ENCODE results near the gene UGT1A9. TPM values are rescaled to one million over a fixed set of nuclear protein-coding genes. Genes with fewer than 3 reads are reported as not detected.
A peak's percentile ranks its signal among the peaks of the same experiment; 100 is the strongest.

The UGT1A9 gene
- total and polyA plus RNA-seq, 2 of the 13 experiments (the other 11 are each of a cell fraction or from before 2014, with no cell fraction given) = 0.07 TPM; not detected in 1

GRCh38 chr2:233745073-233745755 lies 73.5 kb downstream of the UGT1A9 start (continued):
- TF ChIP-seq MYNN (CRISPR knock-in tag; IDR thresholded peaks at IDR 0.05; ENCODE audit: low read depth) = no peak
- peak; percentile 96; the same call in 1 of the 2 replicates for TF ChIP-seq ZFP36L1 (CRISPR knock-in tag; IDR thresholded peaks at IDR 0.05)
- peak; percentile 83 for TF ChIP-seq CEBPG (CRISPR knock-in tag; IDR thresholded peaks at IDR 0.05)
- peak; percentile 96 for TF ChIP-seq FOXJ3 (CRISPR knock-in tag; IDR thresholded peaks at IDR 0.05; ENCODE audit: borderline replicate concordance)
- TF ChIP-seq MED1 (CRISPR knock-in tag; IDR thresholded peaks at IDR 0.05) = peak; percentile 89
- peak; percentile 69; the same call in 1 of the 2 replicates for TF ChIP-seq ZNF414 (CRISPR knock-in tag; IDR thresholded peaks at IDR 0.05)
- peak; percentile 75 for TF ChIP-seq ZSCAN29 (CRISPR knock-in tag; conservative IDR thresholded peaks at IDR 0.05)
- TF ChIP-seq HINFP (CRISPR knock-in tag; IDR thresholded peaks at IDR 0.05; ENCODE audit: low read depth) = no peak
- peak; percentile 100 for TF ChIP-seq TBX2 (CRISPR knock-in tag; IDR thresholded peaks at IDR 0.05; ENCODE audit: borderline replicate concordance)
- no peak for TF ChIP-seq NPAS2 (CRISPR knock-in tag; IDR thresholded peaks at IDR 0.05; ENCODE audit: borderline replicate concordance)
- peak; percentile 57; the same call in 1 of the 2 replicates for TF ChIP-seq ZNF574 (CRISPR knock-in tag; IDR thresholded peaks at IDR 0.05)
- TF ChIP-seq ZNF746 (CRISPR knock-in tag; IDR thresholded peaks at IDR 0.05) = peak; percentile 82; the same call in 1 of the 2 replicates
- TF ChIP-seq ZNF296 (CRISPR knock-in tag; conservative IDR thresholded peaks at IDR 0.05) = no peak
- TF ChIP-seq ZSCAN21 (CRISPR knock-in tag; IDR thresholded peaks at IDR 0.05; ENCODE audit: borderline replicate concordance) = no peak
- TF ChIP-seq KDM6A (CRISPR knock-in tag; IDR thresholded peaks at IDR 0.05; ENCODE audit: low read depth) = peak; percentile 93
- TF ChIP-seq ZNF446 (CRISPR knock-in tag; IDR thresholded peaks at IDR 0.05) = no peak
- no peak for TF ChIP-seq ETS1 (CRISPR knock-in tag; IDR thresholded peaks at IDR 0.05)
- TF ChIP-seq NR0B2 (CRISPR knock-in tag; IDR thresholded peaks at IDR 0.05) = no peak
- TF ChIP-seq ZNF550 (CRISPR knock-in tag; IDR thresholded peaks at IDR 0.05; ENCODE audit: borderline replicate concordance) = no peak
- 0 out of 2 replicates have a peak, but pooled peaks have one; percentile 27 for TF ChIP-seq ZFP90 (CRISPR knock-in tag; IDR thresholded peaks at IDR 0.05; ENCODE audit: borderline replicate concordance)
- peak; percentile 69; the same call in 1 of the 2 replicates for TF ChIP-seq KLF6 (CRISPR knock-in tag; IDR thresholded peaks at IDR 0.05)
- TF ChIP-seq ELF3 (CRISPR knock-in tag; IDR thresholded peaks at IDR 0.05) = peak; percentile 88
